ENCODE data around the gene BAZ2B. TPM values are rescaled to one million over a fixed set of nuclear protein-coding genes. Genes with fewer than 3 reads are reported as not detected.

The BAZ2B gene
- total RNA-seq, 1 experiment from 2014 or later: 34.9 TPM

GRCh38 chr2:159292157-159292556, 324.2 kb downstream of the BAZ2B start:
- H3K27ac ChIP-seq: no peak overlapping the region
- H3K4me3 ChIP-seq: no peak overlapping the region
- no peaks in the 10 kb centered on the region for H3K36me3 ChIP-seq (ENCODE audit: low read depth)
- no peak for DNase-seq
- no peaks in the 10 kb centered on the region for H3K27me3 ChIP-seq (ENCODE audit: insufficient read depth, low read depth)
- H3K79me2 ChIP-seq (ENCODE audit: low read depth): no peaks in the 10 kb centered on the region
- no peak overlapping the region for H2AFZ ChIP-seq
- no TSS peak for BruUV-seq (replicated peaks)
- H3K4me1 ChIP-seq (replicated peaks; ENCODE audit: insufficient read depth): peaks cover 22% of the 10 kb centered on the region
- H4K20me1 ChIP-seq (ENCODE audit: insufficient read depth): no peaks in the 10 kb centered on the region
- intact Hi-C loops (cut with micrococcal nuclease; ENCODE audit: unreplicated experiment): no loop called here
- no peaks in the 10 kb centered on the region for H3K9me2 ChIP-seq (ENCODE audit: insufficient read depth)
- ChIA-PET CTCF (no interaction called here), POLR2A (ENCODE audit: unreplicated experiment) (no interaction called here)
- no peak for TF ChIP-seq EZH2 (IDR thresholded peaks at IDR 0.05; ENCODE audit: low read depth)
- no peak for TF ChIP-seq CTCF (conservative IDR thresholded peaks at IDR 0.05)
- H3K9me3 ChIP-seq (ENCODE audit: insufficient read depth, low read depth): no peaks in the 10 kb centered on the region
- 0 out of 2 replicates have a peak, but pooled peaks cover 7% of the 10 kb centered on the region for H3F3A ChIP-seq (ENCODE audit: insufficient read depth, low read depth)
- no peak overlapping the region for H3K4me2 ChIP-seq

GRCh38 chr2:159290289-159290907, 325.9 kb downstream of the BAZ2B start:
- BruUV-seq (replicated peaks): no TSS peak
- Histone ChIP-seq H3F3A (ENCODE audit: insufficient read depth, low read depth) (0 out of 2 replicates have a peak, but pooled peaks cover 7% of the 10 kb centered on the region), H3K36me3 (ENCODE audit: low read depth) (no peaks in the 10 kb centered on the region), H3K27me3 (ENCODE audit: insufficient read depth, low read depth) (no peaks in the 10 kb centered on the region), H3K27ac (no peak overlapping the region), H3K9me2 (ENCODE audit: insufficient read depth) (no peaks in the 10 kb centered on the region), H4K20me1 (ENCODE audit: insufficient read depth) (no peaks in the 10 kb centered on the region), H3K9me3 (ENCODE audit: insufficient read depth, low read depth) (no peaks in the 10 kb centered on the region), H3K4me2 (peak overlapping the region; percentile 40; the same call in 1 of the 2 replicates), H3K79me2 (ENCODE audit: low read depth) (peaks cover 6% of the 10 kb centered on the region; the same call in 1 of the 2 replicates), H3K4me1 (replicated peaks; ENCODE audit: insufficient read depth) (peaks cover 22% of the 10 kb centered on the region), H3K4me3 (no peak overlapping the region), H2AFZ (peak overlapping the region; percentile 51; the same call in 1 of the 2 replicates)
- no peak for DNase-seq
- intact Hi-C loops (cut with micrococcal nuclease; ENCODE audit: unreplicated experiment): no loop called here
- TF ChIP-seq CTCF (conservative IDR thresholded peaks at IDR 0.05) (no peak), EZH2 (IDR thresholded peaks at IDR 0.05; ENCODE audit: low read depth) (no peak)
- CTCF ChIA-PET: no interaction called here
- POLR2A ChIA-PET (ENCODE audit: unreplicated experiment): no interaction called here

GRCh38 chr2:159287733-159288132, 328.6 kb downstream of the BAZ2B start:
- Histone ChIP-seq H3K36me3 (ENCODE audit: low read depth) (no peaks in the 10 kb centered on the region), H3K27ac (peak overlapping the region; percentile 77; the same call in 1 of the 2 replicates), H3K9me2 (ENCODE audit: insufficient read depth) (no peaks in the 10 kb centered on the region), H3K79me2 (ENCODE audit: low read depth) (peaks cover 16% of the 10 kb centered on the region; the same call in 1 of the 2 replicates), H3K9me3 (ENCODE audit: insufficient read depth, low read depth) (no peaks in the 10 kb centered on the region), H3K4me1 (replicated peaks; ENCODE audit: insufficient read depth) (peaks cover 24% of the 10 kb centered on the region), H4K20me1 (ENCODE audit: insufficient read depth) (no peaks in the 10 kb centered on the region), H3K4me3 (no peak overlapping the region; the same call in 1 of the 2 replicates), H3F3A (ENCODE audit: insufficient read depth, low read depth) (0 out of 2 replicates have a peak, but pooled peaks cover 7% of the 10 kb centered on the region), H3K27me3 (ENCODE audit: insufficient read depth, low read depth) (no peaks in the 10 kb centered on the region), H3K4me2 (peak overlapping the region; percentile 77; the same call in 1 of the 2 replicates), H2AFZ (peak overlapping the region; percentile 87; the same call in 1 of the 2 replicates)
- ChIA-PET POLR2A (ENCODE audit: unreplicated experiment) (no interaction called here), CTCF (no interaction called here)
- intact Hi-C loops (cut with micrococcal nuclease; ENCODE audit: unreplicated experiment): no loop called here
- no peak for TF ChIP-seq EZH2 (IDR thresholded peaks at IDR 0.05; ENCODE audit: low read depth)
- no peak for TF ChIP-seq CTCF (conservative IDR thresholded peaks at IDR 0.05)
- DNase-seq: no peak
- BruUV-seq (replicated peaks): no TSS peak

All from PC-9 (cell line).